HPDE6-E6E7 (cell line): ENCODE results near the gene SYDE1.
A peak's percentile ranks its signal among the peaks of the same experiment; 100 is the strongest.

ENCODE experiments used
- DNase-seq: peaks from one replicate; pipeline ENCODE4 v3.0.0; 2011; ENCODE audit warnings: missing footprints; ENCODE audit errors: extremely low spot score

Gene SYDE1

GRCh38 chr19:15125232-15126067 is 18.2 kb downstream of the SYDE1 start:
- DNase-seq, result peak; percentile 99

DNA sequence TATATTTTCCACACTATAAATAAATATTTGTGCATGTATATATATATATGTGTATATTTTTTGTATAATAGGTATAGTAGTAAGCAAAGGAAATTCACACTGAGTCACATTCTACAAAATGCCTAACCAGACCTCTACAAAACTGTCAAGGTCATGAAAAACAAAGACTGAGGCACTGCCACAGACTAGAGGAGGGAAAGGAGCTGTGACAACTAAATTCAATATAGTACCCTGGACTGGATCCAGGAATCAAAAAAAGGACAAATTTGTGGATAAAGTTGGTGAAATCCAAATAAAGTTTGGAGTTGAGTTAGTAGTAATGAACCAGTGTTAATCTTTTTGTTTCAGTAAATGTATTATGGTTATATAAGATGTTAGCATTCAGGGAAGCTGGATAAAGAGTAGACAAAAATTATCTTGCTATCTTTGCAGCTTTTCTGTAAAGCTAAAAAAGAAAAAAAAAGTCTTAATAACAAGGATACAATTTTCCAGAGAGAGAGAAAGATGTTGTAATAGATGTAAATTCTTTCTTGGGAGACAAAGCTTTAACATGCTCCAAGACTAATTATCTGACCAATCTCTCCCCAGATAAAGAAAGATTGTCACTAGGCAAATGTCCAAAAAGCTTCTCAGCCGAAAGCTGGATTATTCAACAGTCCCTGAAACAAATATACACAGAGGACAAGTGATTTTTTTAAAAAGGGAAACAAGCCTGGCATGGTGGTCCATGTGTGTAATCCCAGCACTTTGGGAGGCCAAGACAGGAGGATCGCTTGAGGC is 19.1 kb downstream of the SYDE1 start:
- no peak for DNase-seq

DNA sequence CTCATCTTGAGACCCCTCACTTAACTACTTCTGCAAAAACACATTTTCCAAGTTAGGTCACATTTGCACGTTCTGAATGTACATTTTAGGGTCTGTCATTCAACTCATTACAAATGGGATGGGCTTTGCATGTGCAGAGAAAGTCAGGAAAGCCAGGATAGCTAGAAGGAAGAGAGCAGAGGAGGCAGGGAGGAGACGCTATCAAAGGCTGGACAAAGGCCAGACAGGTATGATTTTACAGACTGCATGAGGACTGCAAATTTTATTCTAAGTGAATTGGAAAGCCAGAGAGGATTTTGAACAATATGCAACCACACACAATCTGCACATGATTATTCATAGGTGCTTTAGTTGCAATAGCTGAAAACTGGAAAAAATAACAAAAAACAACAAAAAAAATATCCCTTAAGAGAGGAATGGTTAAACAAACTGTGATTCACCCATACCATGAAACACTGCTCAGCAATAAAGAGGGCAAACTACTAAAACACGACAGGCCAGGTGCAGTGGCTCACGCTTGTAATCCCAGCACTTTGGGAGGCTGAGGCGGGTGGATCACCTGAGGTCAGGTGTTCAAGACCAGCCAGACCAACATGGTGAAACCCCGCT is 21.1 kb downstream of the SYDE1 start:
- DNase-seq, result no peak

GRCh38 chr19:15129856-15130585 is 22.8 kb downstream of the SYDE1 start:
- DNase-seq, result peak; percentile 85

- peak; percentile 69 for DNase-seq
Measured at GRCh38 chr19:15136234-15136954, 29.2 kb downstream of the SYDE1 start.

DNA sequence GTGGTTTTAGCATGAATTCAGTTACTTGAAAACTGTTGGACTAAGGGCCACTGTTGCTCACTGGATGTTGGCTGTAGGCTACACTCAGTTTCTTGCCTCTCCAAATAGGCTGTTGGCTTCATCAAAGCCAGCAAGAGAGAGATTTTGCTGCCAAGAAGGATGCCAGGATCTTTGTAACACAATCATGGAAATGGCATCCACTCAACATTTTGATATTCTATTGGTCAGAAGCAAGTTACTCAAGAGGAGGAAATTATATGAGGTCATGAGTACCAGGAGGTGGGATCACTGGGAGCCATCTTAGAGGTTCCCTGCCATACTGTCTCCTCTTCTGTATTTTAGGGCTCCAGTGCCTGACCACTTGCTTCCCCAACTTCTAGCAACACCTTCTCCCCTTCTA is 30.6 kb downstream of the SYDE1 start:
- no peak for DNase-seq

DNA sequence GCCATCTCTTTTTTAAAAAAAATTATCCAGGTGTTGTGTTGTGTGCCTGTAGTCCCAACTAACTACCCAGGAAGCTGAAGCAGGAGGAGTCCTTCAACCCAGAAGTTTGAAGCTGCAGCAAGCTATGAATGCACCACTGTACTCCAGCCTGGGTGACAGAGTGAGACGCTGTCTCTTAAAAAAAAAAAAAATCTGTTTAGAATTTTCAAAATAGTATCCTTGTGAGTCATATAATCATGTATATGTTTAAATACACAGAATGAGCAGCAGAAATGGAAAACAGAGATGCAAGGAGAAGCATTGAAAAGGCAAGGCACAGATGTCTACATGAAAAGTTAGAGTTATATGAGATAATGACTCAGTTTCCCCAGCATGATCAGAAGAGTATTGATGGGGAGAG is 31.2 kb downstream of the SYDE1 start:
- no peak for DNase-seq

DNA sequence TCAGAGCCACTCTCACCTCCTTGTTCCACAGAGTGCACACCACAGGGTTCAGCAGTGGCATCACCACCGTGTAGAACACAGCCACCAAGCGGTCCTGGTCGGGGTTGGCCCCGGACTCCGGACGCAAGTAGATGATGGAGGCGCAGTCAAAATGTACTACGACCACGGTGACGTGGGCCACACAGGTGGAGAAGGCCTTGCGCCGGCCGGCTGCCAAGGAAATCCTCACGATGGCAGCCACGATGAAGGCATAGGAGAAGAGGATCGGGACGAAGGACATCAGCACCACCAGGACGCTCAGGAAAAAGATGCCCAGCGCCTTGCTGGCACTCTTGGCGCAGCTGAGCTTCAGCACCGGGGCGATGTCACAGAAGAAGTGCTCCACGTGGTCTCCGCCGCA is 33.9 kb downstream of the SYDE1 start:
- no peak for DNase-seq

GRCh38 chr19:15142313-15142712 is 35.1 kb downstream of the SYDE1 start:
- DNase-seq, result no peak

GRCh38 chr19:15144046-15144646 is 36.9 kb downstream of the SYDE1 start:
- no peak for DNase-seq

DNA sequence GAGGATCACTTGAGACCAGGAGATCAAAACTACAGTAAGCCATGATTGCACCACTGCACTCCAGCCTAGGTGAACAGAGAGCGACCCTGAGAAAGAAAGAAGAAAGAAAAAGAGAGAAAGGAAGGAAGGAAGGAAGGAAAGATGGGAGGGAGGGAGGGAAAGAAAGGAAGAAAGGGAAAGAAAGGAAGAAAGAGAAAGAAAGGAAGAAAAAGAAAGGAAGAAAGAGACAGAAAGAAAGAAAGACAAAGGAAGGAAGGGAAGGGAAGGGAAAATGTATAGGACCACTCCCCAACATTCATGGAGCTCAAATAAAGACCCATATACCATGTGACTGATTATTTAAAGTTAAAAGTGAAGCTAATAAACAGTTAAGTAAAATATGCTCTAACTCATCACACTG is 39.9 kb downstream of the SYDE1 start:
- no peak for DNase-seq

DNA sequence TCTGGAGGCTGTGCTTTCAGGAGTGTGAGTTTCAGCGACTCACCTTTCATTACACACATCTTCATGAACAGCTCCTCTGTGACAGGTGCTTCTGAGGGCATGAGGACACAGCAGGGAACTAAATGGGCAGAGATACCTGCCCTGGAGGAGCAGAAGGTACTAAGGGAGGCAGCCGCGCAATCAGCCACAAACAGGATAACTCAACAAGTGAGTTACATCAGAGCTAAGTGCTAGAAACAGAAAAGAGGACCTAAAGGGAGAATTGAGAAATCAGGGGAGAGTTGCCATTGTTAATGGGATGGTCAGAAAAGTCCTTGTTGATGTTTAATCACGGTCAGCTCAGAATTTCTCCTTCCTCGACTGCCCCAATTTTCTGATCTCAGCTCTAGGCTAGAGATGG is 42.5 kb downstream of the SYDE1 start:
- DNase-seq, result no peak

DNA sequence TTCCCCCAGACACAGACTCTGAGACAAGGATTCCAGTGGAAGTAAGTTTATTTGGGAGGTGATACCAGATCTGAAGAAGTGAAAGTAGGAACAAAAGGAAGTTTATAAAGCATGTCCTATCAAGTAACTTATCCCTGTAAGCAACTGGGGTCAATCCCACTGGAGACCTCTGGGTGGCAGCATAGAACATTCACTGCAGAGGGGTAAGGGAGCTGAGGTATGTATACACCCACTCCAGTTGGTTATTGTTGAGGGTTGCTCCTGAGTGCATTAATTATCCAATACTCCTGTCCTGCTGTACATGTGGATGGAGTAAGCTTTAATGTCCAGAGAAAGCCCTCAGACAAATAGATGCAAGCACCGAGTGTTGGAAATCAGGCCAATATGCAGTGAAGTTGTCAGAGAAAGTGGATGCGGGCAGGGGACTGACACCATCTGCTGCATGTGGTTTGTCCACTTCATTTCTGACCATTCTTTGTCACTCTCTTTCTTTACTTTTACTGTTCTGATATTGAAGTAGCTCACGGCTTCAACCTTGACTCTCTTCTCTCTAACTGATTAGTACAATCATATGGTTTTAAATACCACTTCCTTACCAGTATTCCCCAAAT is 46.9 kb downstream of the SYDE1 start:
- peak; percentile 44 for DNase-seq

GRCh38 chr19:15155296-15155695 is 48.1 kb downstream of the SYDE1 start:
- no peak for DNase-seq

DNA sequence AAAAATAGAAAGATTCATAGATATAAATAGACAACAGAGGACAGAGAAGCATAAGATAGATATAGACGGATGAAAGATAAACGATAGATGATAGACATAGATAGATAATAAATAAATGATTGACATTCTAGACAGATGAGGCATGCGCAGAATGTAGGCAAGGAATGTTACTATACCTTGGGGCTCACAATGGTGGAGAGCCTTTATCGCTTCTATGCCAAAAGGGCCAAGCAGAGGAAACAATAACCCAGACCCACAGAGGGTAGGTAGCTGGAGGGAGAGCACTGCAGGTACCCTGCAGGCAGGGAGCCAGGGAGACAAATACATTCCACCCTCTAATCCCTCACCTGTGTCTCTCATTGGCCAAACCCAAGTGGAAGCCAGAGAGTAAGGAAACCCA is 49.2 kb downstream of the SYDE1 start:
- no peak for DNase-seq

DNA sequence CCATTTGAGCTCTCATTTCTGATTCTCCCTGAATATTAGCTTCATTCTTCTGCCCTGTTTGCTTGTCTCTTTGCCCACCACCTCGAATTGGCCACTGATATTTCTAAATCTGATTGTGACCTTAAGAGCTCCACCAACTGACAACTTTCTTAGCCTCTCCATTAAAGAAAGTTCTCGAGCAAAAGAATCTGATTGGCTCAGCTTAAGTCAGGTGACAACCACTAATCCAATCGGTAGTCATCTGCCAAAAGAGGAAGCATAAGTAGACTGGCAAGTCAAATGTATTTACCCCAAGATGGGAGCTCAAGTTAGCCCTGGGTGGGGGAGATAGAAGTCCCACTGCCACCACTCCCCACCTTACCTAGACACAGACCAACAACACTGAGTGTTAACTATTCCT is 52.0 kb downstream of the SYDE1 start:
- DNase-seq, result no peak

DNA sequence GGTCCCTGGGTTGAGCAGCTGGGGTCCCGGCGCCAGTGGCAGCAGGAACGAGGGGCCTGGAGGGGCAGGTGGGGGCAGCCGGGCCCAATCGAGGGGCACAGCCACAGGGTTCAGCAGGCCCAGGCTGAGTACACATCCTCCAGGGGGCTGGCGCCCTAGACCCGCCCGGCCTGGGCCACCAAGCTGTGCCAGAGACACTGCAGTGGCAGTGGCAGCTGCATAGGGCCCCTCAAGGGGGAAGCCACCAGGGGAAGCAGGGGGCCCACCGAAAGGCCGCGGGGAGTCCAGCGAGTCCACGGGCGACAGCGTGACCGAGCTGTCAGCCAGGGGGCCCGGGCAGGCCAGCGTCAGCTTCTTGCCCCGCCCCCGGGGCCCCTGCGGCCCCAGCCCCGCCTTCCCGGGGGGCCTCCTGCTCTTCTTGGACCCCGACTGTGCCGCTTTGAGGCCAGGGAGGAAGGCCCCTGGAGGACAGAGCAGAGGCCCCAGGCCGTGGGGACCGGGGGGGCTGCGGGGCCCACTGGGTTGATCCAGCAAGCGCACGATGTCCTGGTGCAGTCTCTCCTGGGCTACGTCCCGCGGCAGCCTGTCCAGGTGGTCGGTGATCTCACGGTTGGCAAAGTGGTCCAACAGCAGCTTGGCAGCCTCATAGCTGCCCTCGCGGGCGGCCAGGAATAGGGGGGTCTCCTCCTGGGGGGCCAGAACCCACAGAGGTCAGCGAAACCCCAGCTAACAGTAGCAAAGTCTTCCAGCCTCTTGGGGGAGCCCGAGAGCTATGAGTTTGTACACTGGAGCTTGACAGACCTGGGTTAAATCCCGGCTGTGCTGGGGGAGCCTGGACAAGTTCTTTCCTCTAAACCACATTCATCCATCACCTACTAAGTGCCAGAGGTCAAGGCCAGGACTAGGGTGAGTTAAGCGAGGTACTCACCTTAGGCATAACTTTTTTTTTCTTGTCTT is 54.1 kb downstream of the SYDE1 start:
- DNase-seq, result no peak
